Upper lobe of left lung (tissue), 4 donors: ENCODE measurements around the gene BSX.

Source experiments
- EP300 ChIP-seq, 4 donors: sonication (generic); formaldehyde crosslinking; IDR thresholded peaks; one replicate each; pipeline ENCODE4 v1.5.1; 2017; ENCODE audit warnings: antibody characterized with exemption in 4 of 4, control low read depth in 2 of 4
- POLR2AphosphoS5 ChIP-seq, 2 donors: sonication (generic); formaldehyde crosslinking; IDR thresholded peaks; one replicate each; pipeline ENCODE4 v1.5.1; 2017; ENCODE audit warnings: antibody characterized with exemption in 2 of 2

GRCh38 chr11:122979103-122979814 lies 2.4 kb downstream of the BSX start:
- TF ChIP-seq POLR2AphosphoS5 (IDR thresholded peaks at IDR 0.05) (no peak), EP300 (IDR thresholded peaks at IDR 0.05) (no peak)
